ENCODE measurements around the gene TNPO1.

DNA sequence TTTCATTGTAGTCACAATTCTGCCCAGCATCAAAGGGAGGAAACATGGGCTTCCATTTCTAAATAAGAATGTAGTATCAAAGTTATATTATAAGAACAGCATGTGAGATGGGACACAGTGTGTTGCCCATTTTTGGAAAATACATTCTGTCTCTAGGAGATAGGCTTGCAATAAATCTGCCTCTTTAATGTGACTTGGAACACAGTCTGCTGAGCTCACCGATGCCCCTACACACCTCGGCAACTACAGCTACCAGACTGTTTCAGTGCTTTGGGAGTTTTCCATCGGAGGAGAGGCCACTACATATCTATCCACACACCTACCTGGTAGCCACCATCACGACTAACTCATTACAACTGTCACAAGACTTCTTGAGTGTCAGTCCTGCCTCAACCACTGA, 120.4 kb downstream of the TNPO1 start:
- TF ChIP-seq, protein P1, sequence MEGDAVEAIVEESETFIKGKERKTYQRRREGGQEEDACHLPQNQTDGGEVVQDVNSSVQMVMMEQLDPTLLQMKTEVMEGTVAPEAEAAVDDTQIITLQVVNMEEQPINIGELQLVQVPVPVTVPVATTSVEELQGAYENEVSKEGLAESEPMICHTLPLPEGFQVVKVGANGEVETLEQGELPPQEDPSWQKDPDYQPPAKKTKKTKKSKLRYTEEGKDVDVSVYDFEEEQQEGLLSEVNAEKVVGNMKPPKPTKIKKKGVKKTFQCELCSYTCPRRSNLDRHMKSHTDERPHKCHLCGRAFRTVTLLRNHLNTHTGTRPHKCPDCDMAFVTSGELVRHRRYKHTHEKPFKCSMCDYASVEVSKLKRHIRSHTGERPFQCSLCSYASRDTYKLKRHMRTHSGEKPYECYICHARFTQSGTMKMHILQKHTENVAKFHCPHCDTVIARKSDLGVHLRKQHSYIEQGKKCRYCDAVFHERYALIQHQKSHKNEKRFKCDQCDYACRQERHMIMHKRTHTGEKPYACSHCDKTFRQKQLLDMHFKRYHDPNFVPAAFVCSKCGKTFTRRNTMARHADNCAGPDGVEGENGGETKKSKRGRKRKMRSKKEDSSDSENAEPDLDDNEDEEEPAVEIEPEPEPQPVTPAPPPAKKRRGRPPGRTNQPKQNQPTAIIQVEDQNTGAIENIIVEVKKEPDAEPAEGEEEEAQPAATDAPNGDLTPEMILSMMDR (IDR thresholded peaks at IDR 0.05; ENCODE audit: low read length) = no peak
- no peak for TF ChIP-seq EZH2 (optimal IDR thresholded peaks at IDR 0.05; ENCODE audit: low read depth, low read length)
